SU-DHL-6 (cell line): ENCODE results near the gene P2RX3.

Source experiments
- EZH2phosphoT487 ChIP-seq: fragments of 200-600 bp; sonication (generic), shearing (Covaris generic); conservative IDR thresholded peaks from 2 replicates; pipeline ENCODE4 v1.6.1; 2018; ENCODE audit warnings: mild to moderate bottlenecking, antibody characterized with exemption, low read length, moderate library complexity, mixed read lengths
- TF ChIP-seq, protein P1 (sequence below): fragments of 200-600 bp; sonication (generic); IDR thresholded peaks from one replicate; pipeline ENCODE4 v1.5.1; 2017; ENCODE audit warnings: antibody characterized with exemption, mild to moderate bottlenecking, low read length, moderate library complexity; ENCODE audit not compliant: insufficient read depth, poor library complexity, severe bottlenecking

DNA sequence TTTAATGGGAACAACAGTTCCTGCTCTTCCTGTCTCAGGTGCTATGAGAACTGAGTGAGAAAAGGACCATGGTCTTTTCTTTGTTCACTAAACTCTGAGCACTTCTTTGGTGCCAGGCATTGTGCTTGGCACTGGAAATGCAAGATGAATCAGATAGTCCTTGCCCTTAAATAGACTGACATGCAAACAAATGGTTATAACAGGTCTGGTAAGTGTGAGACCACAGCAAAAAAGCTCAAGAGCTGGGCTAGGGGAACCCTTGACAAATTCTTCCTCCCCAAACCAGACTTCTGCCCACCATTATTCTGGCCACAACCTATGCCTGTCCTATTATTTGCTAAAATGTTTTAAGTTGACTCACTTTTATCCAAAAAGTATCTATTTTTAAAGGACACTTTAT, 83.7 kb downstream of the P2RX3 start:
- TF ChIP-seq, protein P1, sequence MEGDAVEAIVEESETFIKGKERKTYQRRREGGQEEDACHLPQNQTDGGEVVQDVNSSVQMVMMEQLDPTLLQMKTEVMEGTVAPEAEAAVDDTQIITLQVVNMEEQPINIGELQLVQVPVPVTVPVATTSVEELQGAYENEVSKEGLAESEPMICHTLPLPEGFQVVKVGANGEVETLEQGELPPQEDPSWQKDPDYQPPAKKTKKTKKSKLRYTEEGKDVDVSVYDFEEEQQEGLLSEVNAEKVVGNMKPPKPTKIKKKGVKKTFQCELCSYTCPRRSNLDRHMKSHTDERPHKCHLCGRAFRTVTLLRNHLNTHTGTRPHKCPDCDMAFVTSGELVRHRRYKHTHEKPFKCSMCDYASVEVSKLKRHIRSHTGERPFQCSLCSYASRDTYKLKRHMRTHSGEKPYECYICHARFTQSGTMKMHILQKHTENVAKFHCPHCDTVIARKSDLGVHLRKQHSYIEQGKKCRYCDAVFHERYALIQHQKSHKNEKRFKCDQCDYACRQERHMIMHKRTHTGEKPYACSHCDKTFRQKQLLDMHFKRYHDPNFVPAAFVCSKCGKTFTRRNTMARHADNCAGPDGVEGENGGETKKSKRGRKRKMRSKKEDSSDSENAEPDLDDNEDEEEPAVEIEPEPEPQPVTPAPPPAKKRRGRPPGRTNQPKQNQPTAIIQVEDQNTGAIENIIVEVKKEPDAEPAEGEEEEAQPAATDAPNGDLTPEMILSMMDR, result no peak
- no peak for TF ChIP-seq EZH2phosphoT487
